Stimulated activated CD4-positive, alpha-beta T cell treated with anti-CD3 and anti-CD28 coated beads, Interleukin-15, amount 100 ng/mL, for 1 hour (primary cell): Measurements from ENCODE around the gene APLN.
A peak's percentile ranks its signal among the peaks of the same experiment; 100 is the strongest.

Source experiments
- DNase-seq, 2 donors: peaks; one replicate each; pipeline ENCODE4 v3.0.0-alpha.2; 2020; ENCODE audit warnings: low read depth in 1 of 2, low spot score in 1 of 2

APLN gene

DNA sequence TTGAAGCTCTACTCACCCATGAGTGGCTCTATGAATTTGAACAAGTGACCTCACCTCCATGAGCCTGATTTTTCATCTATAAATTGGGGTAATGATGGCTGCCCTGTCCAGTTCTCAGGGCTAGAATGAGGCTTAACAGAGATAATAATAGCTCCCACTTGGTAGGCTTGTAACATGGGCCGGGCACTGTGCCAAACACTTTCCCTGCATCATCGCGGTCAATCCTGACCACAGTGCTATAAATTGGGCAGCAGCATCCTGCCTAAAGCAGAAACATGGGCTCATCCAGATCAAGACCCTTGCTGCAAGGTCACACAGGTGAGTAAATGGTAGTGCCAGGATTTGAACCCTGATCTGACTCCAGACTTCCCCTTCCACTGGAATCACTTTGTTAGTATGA lies 12.8 kb downstream of the APLN start:
- no peak for DNase-seq

DNA sequence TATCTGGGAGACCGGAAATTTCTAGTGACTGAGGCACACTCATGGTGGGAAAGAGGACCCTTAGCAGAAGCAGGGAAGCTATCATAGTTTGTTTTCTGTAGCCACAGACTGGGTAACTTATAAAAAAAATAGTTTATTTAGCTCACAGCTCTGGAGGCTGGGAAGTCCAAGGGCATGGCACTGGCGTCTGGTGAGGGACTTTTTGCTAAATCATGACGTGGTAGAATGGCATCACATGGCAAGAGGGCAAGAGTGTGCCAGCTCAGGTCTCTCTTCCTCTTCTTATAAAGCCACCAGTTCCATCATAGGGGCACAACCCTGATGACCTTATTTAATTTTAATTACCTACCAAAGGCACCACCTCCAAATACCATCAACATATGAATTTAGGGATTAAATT lies 13.3 kb downstream of the APLN start:
- DNase-seq, result no peak

DNA sequence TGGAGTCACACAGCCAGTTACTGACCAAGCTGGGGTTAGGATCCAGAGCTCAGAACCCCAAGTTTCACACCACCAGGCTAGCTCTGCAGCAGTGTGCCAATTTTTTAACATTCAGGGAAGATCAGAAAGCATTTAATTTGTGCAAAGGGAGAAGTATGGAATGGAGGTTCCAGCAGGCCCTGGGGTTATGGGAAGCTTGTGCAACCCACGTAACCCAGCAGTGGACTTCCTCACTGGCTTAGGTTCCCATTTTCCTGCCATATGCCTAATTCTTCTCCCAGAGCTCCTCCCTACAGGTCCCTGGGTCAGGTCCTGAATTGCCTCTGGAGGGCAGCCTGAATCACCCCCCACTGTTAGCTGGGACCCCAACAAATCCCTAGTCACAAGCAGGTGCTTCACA lies 14.0 kb downstream of the APLN start:
- DNase-seq, result no peak

DNA sequence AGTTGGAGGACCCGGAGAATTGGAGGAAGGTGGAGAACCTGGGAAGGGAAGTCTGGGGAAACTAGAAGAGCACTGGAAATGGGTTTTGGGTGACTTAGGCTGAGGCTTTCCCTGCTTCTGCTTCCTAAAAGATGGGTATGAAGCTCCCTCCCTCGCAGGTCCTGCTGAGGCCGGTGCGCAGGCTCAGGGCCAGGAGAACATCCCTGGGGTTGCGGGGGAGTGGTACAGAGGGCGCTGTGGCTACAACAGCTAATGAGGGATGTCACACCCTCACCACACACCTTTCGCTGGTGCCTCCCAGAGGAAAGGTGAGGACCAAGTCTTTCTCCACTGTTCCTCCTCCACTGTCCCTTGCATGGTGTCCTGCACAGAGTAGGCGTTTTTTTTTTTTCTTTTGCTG lies 15.8 kb downstream of the APLN start:
- DNase-seq, result no peak

DNA sequence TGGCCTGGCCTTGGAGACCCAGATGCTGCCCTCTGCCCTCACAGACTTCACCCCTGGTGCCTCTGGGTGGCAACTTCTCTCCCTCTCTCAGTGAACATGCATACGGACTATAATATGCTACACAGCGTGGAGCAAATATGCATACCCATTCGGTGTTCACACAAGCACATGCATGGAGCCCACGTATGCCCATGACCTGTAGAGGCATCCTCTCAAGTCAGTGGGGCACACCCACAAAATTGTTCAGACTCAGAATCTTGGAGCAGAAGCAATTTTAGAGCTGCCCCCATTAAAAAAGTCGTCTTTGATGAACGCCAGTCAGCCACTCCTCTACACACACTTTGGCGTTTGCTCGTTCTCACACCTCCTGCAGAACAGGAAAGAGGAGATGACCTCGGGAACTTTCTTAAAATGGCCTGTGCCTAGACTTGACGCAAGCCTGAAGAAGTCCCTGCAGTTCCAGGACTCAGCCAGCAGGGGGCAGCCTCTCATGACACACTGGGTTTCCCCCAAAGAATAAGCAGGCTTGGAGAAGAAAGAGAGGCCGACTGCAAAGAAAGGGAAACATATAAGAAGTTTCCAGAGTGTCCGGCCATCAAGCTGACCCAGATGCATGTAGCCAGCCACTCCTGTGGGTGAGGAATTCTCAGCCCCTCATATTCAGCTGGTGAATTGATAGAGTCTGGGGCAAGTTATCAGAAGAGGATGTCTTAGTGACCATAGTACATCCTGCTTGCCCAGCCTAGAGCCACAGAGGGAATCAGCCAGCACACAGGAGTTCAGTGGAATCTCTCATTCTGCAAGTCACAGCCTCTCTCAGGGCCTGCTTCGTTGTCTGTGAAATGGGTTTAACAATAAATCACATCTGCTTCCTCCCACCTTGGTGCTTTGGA lies 17.3 kb downstream of the APLN start:
- DNase-seq, result peak; percentile 36 to 59

DNA sequence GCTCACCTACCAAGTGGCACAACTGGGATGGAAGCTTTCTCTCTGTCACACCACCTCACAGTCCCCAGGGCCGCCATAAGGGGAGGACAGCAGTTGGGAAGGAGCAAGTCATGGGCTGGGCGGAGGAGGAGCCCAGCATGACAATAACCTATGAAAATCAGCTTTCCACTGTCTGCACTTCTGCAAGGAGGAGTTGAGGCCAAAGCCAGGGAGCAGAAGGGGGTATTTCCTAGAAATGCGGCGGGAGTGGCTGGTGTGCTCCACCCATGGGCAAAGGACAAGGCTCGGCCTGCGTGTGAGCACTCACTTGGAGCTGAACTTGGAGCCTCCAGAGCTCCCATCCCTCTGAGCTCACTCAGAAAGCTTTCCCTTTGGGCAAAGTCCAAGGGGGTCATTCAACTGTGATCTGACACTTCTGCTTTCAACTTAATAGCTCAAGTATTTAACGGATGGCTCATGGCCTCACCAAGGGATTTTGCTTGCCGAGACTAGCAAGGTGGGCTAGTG lies 18.5 kb downstream of the APLN start:
- no peak for DNase-seq

DNA sequence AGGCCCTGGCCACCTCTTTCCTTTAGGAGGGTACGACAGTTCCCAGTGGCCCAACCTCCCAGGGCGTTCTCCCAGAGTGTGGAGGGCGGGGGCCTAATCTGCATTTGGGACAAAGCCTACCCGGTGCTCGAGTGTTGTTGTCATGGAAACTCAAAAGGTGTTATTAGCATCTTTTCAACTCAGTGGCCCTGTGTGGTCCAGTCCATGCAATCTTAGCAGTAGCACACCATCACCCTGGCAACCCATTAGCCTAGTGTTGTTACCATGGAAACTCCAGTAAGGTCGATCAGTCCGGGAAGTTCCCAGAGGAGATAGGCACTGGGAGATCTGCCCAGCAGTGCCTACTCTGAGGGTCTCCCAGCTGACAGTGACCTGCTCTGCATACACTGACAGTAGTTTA lies 20.2 kb downstream of the APLN start:
- no peak for DNase-seq

DNA sequence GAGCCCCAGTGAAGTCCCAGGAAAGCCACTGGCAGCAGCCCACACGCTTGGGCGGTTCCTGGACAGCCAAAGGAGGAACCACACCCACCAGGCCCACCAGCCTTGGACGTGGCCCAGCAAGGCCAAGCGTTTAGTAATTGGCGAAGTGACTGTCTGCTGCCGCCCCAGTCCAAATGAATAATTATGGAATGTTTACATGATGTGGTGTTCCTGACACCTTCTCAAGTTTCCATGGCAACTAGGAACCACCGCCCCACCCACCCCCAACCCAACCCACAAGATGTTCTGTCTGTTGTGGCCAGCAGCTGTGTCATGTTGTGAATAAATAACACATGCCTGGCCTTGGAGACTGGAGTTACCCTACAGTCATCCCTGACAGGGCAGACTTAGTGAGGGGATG lies 22.3 kb downstream of the APLN start:
- DNase-seq, result no peak

DNA sequence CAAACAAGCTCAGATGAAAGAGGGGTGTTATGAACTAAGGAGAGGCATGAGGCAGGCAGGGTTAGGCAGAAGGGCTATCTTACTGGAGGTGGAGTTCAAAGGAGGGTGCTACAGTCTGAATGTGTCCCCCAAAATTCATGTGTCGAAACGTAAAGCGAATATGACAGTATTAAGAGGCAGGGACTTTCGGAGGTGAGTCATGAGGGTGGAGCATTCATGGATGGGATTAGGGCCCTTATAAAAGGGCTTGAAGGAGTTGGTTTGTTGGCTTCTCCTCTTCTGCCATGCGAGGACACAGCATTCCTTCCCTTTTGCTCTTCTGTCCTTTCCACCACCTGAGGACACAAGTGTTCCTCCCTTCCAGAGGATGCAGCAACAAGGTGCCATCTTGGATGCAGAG lies 22.9 kb downstream of the APLN start:
- DNase-seq, result no peak

DNA sequence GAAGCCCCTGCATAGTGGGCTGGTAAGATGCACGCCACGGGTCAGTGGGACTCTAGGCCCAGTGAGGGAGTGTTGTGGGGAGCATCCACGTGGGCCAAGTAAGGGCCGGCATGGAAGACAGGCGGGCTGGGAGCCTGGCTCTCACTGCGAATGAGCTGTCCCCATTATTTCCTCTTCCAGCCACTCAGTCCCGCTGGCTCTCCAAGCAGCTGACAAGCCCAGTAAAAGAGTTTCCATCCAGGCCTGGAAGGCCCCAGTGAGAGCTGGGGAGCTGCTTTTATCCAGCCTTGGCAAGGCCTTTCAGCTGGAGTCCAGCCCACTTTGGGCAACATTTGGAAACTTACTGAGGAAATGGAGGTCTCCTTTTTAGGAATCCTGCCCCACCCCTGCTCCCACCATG lies 24.9 kb downstream of the APLN start:
- DNase-seq, result no peak

DNA sequence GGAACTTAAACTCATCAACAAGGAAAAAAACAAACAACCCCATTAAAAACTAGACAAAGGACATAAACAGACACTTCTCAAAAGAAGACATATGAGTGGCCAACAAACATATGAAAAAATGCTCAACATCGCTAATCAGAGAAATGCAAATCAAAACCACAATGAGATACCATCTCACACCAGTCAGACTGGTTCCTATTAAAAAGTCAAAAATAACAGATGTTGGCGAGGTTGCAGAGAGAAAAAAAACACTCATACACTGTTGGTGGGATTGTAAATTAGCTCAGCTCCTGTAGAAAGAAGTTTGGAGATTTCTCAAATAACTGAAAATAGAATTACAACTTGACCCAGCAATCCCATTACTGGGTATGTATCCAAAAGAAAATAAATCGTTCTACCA lies 28.7 kb downstream of the APLN start:
- DNase-seq, result no peak

DNA sequence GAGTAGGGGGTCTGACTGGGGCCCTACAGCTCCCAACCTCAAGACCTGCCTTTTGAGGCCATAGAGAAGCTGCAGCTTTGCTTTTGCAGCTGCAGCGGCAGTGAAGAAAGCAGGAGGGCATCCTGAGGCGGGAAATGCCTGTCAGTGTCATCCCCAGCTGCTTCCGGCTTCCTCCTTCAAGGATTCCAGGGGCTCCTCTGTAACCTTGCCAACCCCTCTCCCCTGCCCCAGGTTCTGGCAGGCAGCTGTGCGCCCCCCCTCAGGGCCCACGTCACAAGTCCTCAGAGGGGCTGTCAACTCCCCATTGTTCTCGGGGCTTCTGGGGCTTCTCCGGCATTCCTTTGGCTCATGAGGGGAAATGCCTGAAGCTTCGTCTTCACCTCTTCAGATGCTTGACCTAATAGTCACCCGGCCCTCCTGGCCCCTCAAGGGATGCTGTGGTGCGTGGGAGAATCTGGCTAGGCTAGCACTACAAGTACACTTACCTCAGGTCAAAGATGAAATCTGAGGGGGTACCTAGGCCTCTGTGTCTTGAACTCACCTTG lies 31.9 kb downstream of the APLN start:
- DNase-seq, result no peak

DNA sequence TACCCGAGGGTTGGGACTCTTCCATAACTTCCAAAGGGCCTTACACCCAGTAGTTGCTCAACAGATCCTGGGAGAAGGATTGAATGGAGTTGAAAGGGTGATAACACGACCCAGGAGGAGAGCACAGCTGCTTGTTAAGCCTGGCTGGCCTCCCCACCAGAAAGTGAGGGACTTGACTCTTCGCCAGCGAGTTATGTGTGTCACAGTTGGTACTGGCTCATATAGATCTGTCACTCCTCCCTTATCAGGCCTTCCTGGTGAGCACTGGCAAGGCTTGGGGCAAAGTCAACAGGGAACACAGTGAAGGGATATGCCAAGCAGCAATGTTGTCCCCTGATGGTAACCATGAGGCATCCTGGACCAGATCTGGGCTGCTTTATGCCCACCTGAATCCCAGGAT lies 35.8 kb downstream of the APLN start:
- no peak for DNase-seq

DNA sequence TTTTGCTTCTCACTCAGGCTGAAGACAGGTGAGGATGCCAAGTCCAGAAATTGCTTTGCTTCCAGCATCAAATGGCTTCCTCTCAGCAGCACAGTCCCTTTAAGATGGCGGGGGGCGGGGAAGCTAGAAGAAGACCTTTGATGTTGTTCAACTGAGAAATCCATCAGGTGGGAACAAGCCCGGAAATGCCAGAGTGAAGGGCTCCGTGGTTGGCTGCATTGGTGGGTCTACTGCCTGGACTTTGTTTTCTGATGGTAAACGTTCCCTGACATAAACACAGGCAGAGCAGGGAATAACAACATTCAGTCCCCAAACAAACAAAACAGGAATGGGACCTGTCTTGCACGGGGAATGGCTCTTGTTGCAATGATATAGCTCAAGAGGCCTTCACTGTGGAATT lies 37.3 kb downstream of the APLN start:
- no peak for DNase-seq

DNA sequence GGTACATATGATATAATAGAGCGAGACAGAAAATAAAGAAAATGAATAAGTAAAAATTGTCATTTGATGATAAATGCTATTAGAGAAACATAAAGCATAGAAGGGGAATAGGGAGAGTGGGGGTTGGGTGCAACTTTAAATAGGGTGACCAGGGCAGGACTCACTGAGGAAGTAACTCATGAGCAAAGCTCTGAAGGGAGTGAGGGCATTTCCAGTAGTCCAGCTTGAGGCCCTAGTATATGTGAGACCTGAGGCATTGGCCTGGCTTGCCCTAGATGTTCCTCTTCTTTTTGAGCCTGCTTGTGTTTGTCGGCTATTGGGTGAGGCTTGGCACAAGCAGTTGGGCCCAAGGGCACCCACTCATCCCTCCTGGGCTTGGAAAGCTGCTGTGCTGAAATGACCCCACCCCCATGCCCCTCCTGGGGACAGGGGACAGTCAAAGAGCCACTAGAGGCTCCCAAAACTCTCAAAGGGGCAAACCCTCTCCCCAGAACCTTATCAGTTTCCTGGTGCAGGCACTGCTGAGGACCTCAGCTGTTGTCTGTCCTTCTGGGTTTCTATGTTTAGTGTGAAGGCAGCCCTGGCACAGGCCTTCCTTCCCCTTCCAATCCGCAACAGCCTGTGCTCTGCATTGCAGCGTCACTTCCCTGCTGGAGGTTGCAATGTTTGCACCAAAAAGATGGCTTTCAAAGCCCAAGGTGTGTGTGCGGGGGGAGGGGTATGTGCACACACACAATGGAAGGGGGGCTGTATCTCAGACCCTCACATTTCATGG lies 40.1 kb downstream of the APLN start:
- no peak for DNase-seq

DNA sequence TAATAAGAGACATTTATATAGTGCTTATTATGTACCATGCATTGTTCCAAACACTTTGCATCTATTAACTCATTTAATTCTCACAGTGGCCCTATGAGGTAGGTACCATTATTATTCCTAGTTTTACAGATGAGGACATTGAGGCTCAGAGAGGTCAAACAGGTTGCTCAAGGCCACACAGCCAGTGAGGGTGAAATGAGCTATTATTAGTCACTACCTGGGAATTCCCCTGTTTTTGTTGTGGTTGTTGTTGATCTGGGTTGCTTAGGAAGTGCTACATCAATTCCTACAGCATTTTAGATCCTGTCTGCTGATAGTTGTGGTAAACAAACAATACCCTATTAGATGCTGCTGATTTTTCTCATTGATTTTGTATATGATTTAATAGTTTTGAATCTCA lies 41.2 kb downstream of the APLN start:
- DNase-seq, result no peak

DNA sequence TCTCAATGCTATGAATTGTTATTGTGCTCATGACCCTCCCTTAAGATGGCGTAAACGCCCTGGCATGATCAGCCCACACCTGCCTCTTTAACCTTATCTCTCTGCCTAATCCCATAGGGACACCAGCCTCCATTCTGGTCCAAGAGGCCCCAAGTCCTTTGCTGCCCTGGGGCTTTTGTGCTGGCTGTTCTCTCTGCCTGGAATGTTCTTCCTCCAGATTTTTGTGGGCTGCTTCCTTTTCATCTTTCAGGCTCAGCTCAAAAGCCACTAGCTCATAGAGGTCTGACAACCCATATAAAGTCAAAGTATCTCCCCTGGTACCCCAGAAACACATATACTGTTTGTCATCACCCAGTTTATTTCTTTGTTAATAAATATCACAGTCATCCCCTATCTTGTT lies 42.4 kb downstream of the APLN start:
- no peak for DNase-seq

DNA sequence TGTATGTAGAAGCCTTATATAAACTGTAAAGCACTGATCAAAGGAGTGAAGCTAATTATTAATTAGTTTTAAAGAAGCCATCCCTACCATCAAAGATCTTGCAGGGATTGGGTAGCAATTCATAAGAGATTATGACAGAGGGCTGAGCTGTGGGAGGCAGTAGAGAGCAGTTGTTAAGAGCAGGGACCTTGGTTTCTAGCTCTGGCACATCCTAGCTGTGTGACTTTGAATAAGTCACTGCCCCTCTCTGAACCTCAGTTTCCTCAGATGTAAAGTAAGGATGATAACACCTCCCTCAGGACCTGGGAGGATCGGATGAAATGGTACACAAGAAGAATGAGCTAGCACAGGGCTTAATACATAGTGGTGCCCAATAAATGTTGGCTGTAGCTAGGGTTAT lies 45.4 kb downstream of the APLN start:
- no peak for DNase-seq

DNA sequence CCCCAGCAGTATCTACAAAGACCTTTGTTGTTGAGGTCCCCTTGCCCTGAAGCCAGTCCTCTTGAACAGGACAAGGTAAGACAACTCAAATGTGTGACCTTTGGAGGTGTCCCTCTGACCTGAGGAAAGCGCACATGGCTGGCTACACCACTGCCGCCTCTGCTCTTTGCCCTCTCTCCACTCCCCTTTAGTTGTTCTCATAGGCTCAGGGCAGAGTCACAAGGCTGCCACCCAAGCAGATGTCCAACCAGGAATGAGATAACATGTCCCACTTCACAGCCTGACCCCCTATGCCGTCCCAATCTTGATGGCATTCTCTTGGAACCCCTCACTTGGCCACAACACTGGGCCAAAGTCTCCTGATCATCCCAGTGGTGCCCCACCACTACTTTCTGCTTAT lies 46.3 kb downstream of the APLN start:
- DNase-seq, result no peak

DNA sequence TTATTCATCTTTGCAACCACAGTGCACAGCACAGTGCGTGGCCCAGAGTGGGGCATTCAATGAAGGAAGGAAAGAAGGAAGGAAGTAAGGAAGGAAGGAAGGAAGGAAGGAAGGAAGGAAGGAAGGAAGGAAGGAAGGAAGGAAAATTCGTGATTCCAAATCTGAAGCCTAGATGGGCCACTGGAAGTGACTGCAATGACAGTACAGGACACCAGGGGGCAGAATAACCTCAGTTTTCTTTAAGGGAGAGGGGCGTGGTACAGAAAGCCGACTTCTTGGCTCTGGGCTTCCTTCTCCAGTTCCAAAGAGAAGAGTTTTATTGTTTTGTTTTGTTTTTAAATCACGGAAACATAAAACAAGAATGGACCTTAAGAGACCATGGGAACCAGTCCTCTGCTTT lies 47.8 kb downstream of the APLN start:
- DNase-seq, result peak in 1 of 2 donors; percentile 12

DNA sequence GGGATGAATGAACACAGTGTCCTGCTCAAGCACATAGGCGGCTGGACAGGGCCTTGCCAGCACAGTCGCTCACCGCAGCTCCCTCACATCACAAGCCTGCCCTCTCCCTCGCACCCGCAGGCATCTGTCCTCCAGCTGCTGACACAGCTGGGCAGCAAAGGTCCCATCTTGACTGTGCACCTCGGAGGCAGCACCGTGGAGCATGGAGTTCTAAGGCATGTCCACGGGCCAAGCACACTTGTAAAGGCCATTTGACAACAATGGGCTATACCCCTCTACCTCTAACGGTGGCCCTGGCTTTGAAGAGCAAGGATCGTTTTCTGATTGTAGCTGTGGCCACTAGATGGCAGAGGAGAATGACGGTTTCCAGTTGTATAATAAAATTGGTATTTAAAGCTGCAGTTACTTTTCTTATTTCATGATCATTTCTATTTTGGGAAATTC lies 53.8 kb downstream of the APLN start:
- peak in 1 of 2 donors; percentile 3 for DNase-seq

DNA sequence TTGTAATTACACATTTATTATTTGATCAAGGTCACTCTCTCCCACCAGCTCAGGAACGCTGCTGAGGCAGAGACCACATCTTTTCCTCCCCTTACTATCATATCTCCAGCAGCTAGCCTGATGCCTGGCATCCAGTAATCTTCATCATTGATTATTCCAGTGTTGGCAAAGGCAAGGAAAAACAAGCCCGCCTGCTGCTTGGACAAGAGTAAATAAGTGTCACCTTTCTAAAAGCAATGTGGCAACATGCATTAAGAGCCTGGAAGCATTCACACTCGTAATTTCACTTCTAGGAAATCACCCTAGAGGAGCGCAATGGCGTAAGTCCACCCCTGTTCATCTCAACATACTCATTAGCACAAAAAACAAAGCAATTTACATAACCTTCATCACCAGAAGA lies 54.8 kb downstream of the APLN start:
- DNase-seq, result no peak
